Raji (cell line): ENCODE data around the gene CA10.

ENCODE experiments used
- POLR2A ChIP-seq: IDR thresholded peaks from 2 replicates; pipeline ENCODE4 v1.6.1; 2011; ENCODE audit warnings: low read depth, low read length, control low read depth; ENCODE audit not compliant: insufficient read depth

Gene CA10

DNA sequence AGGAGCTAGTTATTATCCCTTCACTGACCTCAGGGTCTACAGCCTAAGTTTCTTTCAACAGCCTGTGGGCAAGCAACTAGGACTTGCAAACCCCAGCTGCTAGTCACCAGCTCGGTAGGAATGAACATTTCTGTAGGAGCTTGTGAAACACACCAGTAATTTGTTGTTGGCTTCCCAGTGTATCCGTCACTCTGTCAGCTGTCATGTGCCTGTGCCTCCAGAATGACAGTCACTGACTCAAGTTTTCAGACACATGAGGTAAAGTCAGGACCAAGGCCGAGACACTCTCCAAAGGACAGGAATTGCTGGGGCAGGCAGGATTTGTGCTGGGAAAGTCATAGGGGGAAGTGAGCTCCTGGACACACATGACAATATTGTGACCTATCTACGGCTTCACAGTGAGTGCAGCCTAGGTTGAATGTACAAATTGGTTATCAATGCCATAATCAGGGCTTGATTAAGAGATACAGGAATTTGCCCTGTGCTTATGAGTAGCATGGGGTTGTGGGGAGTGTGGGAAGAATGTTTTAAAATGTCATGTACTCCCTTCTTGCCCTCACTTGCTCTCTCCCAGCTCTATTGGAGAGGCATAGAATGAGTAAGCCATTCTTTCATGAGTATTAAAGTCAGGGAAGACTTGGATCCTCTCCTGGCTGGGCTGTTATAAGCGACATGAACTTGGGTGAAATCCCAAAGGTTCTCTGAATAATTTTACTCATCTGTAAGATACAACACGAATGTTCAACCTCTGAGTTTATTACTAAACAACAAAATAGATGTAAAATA, 506.8 kb downstream of the CA10 start:
- TF ChIP-seq POLR2A = no peak

DNA sequence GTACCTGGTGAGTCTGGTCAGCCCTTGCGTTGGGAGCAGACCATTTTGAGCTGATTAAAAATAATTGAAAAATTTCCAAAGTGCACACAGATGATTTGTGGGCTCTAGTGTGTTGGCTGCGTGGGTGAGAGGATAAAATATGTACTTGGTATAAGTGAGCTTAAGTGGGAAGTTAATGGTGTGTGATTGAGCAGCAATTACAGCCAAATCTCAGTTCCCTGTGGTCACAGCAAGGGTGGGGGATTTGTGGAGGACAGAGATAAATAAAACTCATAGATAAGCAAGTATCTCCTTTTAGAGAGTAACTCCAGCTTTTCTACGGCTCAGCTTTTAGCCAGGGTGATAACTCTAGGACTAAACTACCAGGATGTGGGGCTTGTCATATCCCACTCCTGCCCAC, 507.7 kb downstream of the CA10 start:
- TF ChIP-seq POLR2A = no peak

DNA sequence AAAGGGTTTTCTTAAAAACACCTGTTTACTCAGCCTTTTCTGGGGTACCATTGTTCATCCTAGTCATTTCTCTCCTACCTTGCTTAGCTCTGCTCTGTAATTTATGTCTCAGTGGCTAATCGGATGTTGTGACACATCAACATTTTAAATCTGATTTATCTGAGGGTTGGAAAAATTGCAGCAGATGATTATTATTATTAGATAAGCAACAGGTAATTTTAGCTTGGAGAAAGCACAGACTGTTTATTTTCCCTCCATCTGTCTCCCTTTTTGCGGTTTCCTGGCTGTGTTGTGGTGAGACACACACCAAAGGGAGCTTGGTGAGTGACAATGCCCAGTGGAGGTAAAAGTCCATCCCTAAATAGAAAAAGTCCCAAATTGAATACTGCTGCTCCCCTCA, 508.3 kb downstream of the CA10 start:
- no peak for TF ChIP-seq POLR2A

DNA sequence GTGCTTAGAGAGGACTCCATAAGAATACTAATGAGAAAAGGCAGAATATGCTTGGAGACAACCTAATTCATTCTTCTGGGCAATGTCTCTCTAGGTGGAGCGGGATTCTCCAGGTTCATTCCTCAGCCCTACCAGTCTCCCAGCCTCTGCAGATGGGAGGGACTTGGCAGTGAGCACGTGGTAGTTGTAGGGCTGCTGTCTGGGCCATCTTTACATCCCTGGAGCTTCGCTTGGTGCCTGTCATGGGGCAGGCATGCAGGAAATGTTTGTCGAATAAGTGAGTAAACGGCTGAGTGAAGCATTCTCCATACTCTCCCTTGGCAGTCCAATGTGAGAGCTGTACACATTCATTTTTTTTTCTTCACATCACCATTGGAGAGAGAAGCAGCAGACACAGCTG, 510.7 kb downstream of the CA10 start:
- no peak for TF ChIP-seq POLR2A

DNA sequence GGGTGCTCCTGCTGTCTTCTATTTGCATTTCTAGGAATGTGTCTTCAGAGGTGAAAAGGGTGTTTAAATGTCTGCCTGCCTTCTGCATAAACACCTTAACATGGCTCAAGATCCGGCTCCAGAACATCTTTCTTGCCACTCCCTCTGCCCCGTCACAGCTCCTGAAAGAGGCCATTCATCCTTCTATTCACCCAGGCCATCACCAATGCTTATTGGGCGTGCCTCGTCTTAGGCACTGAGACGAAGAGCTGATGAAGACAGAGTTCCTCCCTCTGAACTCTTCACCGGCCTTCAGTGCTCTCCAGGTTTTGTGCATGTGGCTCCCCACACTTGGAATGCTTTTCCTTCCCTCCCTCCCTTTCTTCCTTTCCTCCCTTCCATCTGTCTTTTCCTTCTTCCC, 511.4 kb downstream of the CA10 start:
- TF ChIP-seq POLR2A = no peak

DNA sequence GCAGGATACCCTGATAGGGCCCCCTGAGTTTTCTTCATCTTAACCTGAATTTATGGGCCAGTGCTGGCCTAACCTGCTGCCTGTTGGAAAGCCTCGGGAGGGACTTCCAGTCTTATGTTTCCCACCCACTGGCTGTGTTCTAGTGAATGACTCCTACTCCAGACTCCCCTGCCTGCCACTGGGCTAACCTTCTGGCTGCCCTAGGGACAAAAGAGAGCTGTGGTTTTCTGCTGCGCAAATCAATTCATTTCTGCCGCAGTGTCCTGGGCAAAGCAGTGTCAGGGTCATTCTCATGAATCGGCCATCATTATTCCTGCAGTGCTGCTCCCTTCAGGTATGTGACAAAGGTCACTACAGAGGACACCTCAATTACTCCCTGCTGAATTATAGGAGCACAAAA, 512.0 kb downstream of the CA10 start:
- no peak for TF ChIP-seq POLR2A

DNA sequence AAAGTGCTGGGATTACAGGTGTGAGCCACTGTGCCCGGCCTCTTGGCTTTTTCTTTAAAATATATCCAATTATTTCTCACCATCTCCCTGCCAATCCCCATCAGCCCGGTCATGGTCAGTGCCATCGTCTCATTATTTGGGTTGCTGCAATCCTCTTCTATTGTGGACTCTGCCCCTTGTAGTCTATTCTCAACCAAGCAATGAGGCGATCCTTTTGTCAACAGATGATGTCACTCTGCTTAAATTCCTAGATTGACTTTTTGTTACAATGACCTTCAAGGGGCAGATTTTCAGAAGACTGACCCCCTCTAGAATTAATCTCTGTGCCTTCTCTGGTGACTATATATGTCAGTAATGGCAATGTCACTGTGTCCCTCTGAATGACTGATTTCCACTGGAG, 513.5 kb downstream of the CA10 start:
- no peak for TF ChIP-seq POLR2A

DNA sequence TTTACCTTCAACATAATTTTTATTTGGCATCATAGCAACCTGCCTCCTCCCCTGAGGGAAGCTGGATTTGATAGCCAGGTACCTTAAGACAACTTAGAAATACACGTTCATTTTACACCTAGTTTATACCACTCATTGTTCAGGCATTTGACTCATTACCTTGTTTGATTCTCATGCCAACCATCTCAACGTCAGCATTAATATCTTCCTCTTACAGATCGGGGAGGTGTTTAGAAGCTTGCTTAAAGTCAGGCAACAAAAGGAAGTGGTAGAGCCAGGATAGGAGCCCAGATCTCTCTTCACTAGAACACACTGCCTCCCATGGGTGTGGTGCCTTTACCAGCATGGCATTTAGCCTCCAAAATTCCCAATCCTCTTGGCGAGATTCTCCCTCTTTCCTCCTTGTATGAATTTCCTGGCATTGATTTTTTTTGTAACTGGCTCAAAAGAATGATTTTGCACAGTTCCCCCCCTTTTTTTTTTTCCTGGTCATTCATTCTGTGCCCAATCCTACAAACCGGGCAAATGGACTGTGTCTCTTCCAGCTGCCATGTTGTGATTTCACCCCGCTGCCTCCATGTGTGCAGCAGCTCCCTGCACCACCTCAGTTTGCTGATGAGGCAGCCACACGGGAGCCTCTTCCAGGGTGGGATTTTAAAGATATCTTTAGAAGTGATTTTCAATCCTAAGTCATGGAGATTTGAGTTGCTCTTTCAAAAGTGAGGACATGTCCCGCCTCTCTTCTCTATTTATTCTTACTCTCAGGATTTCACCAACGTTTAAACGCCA, 514.6 kb downstream of the CA10 start:
- TF ChIP-seq POLR2A = no peak

DNA sequence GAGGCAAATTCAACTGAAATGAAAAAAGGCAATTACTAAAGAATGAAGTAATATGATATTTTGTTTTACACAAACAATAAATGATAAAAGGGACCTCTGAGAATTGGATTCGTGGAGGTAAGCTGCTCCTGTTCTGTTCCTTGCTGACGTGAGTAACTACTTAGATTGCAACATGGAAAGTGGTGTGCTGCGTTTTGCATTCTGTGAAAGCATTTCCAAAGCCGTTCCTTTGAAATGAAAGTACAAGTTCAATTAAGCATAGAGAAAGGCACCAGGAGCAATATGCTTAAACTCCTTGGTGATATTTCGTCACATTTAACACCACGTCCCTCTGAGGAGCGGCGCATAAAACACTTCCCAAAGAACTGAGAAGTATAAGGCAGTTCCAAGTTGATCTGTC, 516.5 kb downstream of the CA10 start:
- no peak for TF ChIP-seq POLR2A

DNA sequence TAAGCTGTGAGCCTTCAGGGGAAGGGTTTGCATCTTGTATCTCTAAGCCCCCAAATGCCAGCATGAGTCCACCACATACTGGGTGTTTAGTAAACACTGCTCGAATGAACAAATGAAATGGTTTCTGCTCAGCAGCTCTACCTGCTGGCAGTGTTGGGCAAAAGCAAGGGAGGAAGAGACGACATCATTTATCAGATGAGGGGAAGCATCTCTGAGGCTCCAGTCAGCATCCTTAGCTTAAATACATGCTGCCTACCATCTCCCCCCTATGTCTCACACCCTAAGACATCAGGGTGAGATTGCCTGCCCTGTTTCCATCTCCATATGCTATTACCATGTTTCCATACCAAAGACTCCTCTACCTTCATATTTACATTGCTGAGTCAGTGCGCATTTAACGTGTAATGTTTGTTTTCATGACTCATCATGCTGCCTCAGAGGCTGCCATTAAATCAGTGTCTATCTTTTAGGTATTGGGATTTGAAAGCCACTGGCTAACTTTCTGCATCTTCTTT, 518.3 kb downstream of the CA10 start:
- no peak for TF ChIP-seq POLR2A

DNA sequence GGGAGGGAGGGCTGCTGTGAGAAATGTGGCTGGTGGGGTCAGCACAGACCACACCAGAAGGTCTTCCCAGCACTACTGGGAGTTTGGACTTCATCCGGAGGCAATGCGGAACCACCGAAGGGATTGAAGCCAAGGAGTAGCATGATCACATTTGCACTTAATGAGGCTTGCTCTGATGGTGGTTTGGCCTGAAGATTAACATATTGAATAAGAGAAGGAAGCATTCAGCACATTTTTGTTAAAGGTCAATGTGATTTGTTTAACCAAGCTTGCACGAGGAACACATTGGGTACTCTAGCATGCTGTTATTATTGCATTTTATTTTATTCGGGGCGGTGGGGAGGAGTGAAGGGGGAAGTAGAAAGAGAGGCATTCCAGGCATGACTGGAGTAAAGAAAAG, 519.5 kb downstream of the CA10 start:
- TF ChIP-seq POLR2A = no peak

DNA sequence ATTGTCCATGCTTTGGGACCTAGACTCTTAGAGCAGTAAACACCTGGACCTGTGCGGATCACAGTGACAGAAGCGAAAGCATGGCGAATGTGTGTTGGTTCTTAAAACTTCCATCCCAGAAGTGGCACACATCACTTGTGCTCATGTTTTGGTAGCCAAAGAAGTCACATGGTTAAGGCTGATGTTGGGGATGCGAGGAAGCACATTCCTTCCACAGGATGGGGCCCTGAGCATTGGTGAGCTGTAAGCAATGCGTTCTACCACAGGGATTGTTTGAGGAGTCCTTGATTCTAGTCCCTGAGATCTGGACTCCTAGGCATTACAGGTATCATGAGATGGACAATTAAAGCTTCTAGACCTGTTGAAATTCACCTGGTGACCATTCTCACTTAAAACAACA, 522.2 kb downstream of the CA10 start:
- no peak for TF ChIP-seq POLR2A

DNA sequence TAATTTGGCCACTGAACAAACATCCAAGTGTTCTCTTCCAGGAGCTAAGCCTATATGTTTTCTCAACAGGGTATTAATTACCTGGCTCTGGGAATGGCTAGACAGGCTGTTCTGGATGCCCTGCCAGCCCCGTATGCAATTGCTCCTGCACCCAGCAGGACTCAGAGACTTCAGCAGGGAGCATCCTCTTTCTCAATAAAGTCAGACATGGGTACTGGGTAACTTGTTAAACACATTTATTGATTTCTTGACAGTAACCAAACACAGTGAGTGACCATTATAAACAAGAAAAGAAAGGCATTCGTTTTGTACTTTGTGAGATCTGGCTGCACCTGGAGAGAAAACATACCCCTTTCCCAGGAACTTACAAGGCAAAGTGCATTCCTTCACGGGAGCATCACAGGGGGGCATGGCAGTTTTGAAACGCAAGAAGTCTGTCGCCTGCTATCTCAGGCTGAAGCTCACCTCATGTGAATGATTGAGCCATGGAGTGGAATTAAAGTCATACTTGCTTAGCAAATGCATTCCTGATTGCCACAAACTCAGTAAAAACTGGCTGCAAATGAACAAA, 528.3 kb downstream of the CA10 start:
- TF ChIP-seq POLR2A = no peak

DNA sequence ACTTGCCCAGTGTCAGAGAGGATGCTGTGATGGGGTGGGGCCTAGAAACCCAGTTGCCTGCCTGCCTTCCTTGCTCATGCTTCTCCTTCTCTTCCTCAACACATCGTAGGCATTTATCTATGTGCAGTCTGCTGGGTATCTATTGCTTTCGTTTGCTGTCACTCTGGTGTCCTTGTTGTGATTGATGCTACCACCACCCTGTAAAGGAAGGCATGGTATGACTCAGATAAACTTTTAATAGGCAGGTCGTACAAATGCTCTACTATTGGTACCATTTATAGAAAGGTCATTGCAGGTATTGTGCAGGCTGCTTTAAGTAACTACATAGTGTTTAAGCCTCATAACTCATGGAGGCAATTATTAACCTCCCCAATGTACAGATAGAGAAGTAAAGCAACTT, 529.3 kb downstream of the CA10 start:
- no peak for TF ChIP-seq POLR2A

DNA sequence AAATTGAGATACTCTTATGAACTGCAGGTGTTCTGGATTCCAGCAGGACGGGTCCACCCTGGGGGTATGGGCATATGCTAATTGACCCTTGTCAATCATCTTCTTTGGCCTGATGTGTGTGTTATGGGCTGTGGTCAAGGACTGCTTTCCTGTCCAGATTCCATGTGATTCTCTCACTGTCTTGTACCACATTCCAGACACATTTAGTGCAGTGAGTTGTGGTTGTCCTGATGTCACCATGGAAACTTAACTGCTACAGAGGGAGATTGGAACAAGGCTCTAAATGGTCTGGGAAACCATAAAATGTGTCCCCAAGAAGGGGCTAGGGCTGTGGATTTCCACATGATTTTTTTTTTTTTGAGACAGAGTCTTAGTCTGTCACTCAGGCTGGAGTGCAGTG, 530.7 kb downstream of the CA10 start:
- TF ChIP-seq POLR2A = no peak

DNA sequence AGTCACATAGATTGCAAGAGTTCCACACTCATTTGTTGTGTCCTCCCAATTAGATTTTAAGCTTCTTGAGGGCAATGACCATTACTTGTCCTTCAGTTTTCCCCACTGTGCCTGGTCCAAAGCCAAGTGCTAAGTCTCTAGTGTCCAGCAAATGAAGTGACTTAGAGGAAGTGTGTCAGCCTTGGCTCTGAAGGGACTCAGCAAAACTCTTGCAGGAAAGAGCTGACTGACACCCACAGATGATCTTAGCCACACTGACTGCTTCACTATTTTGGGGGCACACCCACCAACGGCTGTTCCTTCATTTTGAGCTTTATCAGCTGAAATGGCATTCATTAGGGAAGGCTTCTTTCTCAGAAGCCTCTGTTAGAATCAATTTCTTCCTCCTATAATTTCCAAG, 540.0 kb downstream of the CA10 start:
- no peak for TF ChIP-seq POLR2A
